ENCODE results near the gene GPR153.
A peak's percentile ranks its signal among the peaks of the same experiment; 100 is the strongest.
"Not testable (repeated sequence)": the region's sequence is repeated elsewhere in the genome, so short reads cannot be mapped to it uniquely, and the experiment has no call there.

GPR153 gene

DNA sequence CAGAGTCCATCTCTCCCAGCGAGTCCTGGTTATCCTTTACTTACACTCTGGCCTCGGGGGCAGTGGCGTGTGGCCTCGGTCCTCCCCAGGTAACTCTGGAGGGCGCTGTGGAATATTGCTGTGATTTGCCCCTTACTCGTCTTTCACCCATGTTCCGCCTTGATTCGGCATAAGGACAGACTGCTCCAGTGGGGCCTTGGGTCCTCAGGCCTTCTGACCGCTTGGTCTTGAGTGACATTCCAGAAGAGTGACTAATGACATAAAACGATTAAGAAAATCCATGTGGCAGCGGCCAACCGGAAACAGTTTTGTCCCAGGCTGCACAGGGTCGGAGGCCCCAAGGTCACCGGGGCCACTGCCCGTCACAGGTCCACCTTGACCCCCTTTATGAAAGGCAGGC is 36.2 kb downstream of the GPR153 start:
- DNase-seq (no peak), ATAC-seq (no peak)

DNA sequence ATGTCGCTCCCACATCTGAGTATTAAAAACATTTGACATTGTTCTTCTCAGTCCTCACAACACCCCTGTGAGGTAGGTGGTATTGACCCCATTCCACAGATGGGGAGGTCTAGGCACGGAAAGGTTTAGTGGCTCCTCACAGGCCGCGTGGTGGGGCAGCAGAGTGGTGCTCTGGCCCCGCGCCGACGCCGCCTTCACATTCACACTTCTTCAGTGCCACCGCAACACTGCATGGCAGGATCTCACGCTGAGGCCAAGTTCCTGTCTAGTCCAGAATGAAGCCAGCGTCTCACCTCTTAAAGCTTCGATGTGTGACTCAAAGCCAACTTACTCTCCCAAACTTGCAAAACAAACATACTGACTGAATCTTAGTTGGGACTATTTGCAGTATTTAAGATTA is 37.3 kb downstream of the GPR153 start:
- DNase-seq (no peak), ATAC-seq (no peak)

- DNase-seq (no peak), ATAC-seq (no peak)
Observed at GRCh38 chr1:6222636-6223035, 38.3 kb downstream of the GPR153 start.

DNA sequence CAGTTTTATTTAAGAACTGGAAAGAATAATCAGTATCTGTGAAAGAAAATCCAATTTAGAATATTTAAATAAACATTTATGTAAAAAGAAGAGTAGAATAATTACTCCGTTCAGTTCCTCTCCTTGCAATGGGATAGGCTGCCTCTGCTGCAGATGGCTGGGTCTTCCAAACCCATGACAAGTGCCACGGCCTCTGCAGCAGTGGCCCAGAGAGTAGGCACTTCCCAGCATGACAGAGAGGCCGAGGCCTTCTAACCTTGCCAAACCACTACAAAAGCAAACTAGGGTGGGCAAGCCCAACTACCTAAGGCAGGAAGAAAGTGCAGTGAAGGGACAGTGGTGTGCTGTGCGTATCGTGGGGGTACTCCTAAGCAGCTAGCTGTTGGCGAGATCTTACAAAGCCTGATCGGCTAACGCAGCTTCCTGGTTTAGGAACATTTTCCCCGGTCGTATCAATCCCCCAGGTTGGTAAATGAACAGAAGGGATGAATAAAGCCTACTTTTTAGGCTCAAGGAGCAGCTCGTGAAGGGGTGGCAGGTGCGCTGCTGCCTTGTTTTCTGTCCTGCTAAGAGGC is 39.6 kb downstream of the GPR153 start:
- no peak for ATAC-seq

GRCh38 chr1:6220236-6220635 is 40.7 kb downstream of the GPR153 start:
- ATAC-seq = no peak

More for the DNA sequence above, 39.6 kb downstream of the GPR153 start:
- no peak for DNase-seq

GRCh38 chr1:6219641-6220040 is 41.3 kb downstream of the GPR153 start:
- ATAC-seq, DNase-seq: not testable (repeated sequence)

More at GRCh38 chr1:6220236-6220635, 40.7 kb downstream of the GPR153 start:
- no peak for DNase-seq

- no peak for ATAC-seq
- DNase-seq = no peak
Observed at GRCh38 chr1:6218375-6219164, 42.3 kb downstream of the GPR153 start.

- ATAC-seq (no peak), DNase-seq (no peak)
Observed at GRCh38 chr1:6212193-6212959, 48.5 kb downstream of the GPR153 start.

GRCh38 chr1:6211731-6212130 is 49.2 kb downstream of the GPR153 start:
- no peak for DNase-seq
- ATAC-seq = no peak

DNA sequence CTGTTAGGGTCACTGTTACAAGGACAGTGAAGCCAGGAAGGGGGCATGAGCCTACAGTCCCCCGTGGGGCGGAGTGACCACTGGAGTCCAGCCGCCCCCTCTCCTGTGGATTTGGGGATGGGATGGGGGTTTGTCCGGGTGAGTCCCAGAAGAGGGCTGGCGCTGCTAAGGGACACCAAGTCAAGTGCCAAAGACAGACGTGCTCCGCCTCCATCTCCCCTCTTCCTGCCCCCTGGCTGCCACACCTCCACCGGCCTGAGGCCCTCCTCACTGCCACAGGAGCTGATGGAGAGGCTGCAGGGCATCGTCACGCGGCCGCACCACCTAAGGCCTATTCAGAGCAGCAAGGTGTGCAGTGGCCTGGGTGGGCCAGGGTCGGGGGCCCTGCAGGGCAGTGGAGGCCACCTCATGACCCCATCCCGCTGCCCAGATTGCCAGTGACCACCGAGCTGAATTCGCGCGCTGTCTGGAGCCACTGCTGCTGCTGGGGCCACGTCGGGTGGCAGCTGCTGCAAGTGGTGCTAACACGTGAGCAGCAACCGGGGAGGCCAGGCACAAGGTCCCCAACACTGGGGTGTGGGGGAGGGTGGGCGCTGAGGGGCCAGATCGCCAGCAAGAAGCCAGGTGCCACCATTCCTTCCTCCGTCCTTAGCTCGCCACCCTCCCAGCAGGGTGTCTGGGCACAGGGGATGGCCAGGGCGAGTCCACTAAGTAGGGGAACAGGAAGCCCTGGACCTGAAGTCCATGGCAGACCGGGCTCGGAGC is 50.1 kb downstream of the GPR153 start:
- no peak for ATAC-seq
- DNase-seq = no peak

DNA sequence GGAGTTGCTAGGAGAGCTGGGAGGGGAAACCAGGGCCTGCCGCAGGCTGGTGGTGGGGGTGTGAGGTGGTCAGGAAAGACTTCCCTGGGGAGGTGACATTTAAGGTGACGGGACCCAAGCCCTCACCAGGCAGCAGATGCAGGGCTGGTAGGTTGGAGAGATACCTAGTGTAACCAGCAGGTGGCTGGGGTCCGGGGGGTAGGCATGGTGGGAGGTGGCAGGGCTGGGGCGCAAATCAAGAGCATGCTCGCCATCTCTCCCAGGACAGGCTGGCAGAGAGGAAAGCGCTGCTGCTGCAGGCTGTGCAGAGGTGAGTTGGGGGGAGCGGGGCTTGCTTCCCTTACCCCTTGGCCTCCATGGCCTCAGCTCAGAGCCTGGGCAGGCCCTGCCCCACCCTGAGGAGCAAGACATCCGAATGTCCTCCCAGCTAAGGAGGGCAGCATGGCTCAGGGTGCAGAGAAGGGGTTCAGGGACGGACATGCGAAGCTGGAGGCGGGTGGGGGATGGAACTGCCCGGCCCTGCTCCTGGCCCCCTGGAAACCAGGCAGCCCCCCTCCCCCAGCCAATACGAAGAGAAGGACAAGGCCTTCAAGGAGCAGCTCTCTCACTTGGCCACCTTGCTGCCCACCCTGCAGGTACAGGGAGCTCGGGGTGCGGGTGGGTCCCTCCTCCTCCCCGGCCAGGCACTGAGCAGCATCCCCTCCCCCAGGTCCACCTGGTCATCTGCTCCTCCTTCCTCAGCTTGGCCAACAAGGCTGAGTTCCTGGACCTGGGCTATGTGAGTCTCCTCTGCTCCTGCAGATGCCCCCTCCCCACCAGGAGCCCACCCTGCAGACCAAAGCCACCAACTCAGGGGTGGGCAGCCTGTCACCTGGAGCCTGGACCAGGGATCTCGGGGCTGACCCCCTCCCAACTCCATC is 51.0 kb downstream of the GPR153 start:
- DNase-seq (peak; percentile 44), ATAC-seq (peak; percentile 17)

DNA sequence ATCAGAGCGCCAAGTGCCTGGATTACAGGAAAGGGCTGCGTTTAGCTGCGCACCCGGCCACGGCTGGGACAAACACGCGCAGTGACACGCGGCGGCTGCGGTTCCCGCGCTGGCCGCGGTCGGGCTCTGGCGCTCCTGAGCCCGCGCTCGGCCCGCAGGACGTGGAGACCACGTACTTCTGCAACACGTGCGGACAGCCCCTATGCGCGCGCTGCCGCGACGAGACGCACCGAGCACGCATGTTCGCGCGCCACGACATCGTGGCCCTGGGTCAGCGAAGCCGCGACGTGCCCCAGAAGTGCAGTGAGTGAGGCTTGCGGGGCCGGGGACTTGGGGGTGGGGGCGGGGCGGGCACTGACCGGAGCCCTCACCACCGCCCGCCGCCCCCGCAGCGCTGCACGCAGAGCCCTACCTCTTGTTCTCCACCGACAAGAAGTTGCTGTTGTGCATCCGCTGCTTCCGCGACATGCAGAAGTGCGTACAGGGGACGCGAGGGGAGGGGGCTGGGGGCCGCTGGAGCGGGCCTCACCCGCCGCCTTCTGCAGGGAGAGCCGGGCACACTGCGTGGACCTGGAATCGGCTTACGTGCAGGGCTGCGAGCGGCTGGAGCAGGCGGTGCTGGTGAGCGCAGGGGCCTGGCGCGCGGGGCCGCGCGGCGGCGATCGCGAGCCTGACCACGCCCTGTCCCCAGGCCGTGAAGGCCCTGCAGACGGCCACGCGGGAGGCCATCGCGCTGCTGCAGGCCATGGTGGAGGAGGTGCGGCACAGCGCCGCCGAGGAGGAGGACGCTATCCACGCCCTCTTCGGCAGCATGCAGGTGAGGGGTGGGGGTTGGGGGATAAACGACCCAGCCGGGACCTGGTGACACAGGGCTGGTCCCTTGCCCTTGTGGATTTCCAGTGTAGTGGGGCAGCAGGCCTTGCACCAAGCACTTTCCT is 51.9 kb downstream of the GPR153 start:
- ATAC-seq = peak; percentile 4
- peak; percentile 37 for DNase-seq

GRCh38 chr1:6207921-6208320 is 53.0 kb downstream of the GPR153 start:
- ATAC-seq (no peak), DNase-seq (no peak)

DNA sequence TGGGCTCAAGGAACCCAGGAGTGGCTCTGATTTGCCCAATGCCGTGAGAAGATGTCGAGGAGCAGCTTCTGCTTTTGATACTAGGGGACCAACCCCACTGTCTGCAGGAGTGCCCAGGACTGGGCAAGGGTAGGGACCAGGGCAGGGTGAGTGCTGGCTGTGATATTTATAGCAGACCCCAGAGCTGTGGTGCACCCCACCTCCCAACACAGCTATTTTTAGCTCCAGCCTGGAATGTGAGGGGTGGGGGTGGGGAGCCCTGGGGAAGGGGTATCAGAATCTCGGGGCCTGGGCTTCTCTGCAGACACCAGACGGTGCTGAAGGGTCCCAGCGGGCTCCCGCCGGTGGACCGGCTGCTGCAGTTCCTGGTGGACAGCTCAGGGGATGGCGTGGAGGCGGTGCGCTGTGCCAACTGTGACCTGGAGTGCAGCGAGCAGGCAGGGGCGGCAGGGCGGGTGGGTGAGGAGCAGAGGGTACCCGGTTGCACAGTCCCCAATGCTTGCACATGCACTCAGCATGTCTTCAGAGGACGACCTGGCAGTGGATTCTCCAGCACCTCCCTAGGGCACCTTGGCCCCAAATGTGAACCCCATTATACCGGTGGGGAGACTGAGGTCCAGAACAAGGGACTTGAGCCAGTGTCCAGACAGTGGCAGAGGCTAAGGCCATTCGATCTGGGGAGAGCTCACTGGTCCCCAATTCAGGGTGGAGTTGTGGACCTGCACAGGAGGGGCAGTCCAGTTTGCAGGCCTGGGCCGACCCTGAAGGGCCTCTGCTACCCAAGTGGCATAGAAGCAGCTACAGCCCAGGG is 53.6 kb downstream of the GPR153 start:
- DNase-seq = no peak
- ATAC-seq = no peak

DNA sequence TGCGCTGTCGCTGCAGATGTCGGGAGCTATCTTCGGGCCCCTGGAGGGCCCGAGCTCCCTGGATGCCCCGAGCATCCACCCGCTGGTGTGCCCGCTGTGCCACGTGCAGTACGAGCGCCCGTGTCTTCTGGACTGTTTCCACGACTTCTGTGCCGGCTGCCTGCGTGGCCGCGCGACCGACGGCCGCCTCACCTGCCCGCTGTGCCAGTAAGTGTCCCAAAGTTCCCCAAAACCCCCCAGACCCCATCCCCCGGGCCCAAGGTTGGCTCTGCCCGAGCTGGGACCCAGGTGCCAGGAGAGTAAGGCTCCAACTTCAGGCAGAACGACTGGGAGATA is 54.4 kb downstream of the GPR153 start:
- DNase-seq (no peak), ATAC-seq (no peak)

GRCh38 chr1:6205849-6206519 is 54.9 kb downstream of the GPR153 start, which contains the start of gene RNF207:
RNF207 (plus strand) TSS chr1:6206119; CDS start chr1:6206536, 417 bp downstream.
- peak; percentile 80 for ATAC-seq
- peak; percentile 73 for DNase-seq

GRCh38 chr1:6202256-6202655 is 58.6 kb downstream of the GPR153 start:
- DNase-seq (no peak), ATAC-seq (no peak)

- ATAC-seq (no peak), DNase-seq (no peak)
Observed at GRCh38 chr1:6200188-6200809, 60.6 kb downstream of the GPR153 start.

Measured in stimulated activated naive CD8-positive, alpha-beta T cell treated with anti-CD3 and anti-CD28 coated beads, Interleukin-15, Interleukin-2, amounts not matched to agents 100 U/mL and 50 U/mL, for 24 hours (primary cell).